ENCODE data around the gene ITSN2.
"Not testable (repeated sequence)": the region's sequence is repeated elsewhere in the genome, so short reads cannot be mapped to it uniquely, and the experiment has no call there.

Gene ITSN2

GRCh38 chr2:24360050-24360962, at the start of gene ITSN2:
ITSN2 (minus strand) TSS chr2:24360536; CDS start chr2:24328082, 32,454 bp downstream.
- TF ChIP-seq, protein P1, sequence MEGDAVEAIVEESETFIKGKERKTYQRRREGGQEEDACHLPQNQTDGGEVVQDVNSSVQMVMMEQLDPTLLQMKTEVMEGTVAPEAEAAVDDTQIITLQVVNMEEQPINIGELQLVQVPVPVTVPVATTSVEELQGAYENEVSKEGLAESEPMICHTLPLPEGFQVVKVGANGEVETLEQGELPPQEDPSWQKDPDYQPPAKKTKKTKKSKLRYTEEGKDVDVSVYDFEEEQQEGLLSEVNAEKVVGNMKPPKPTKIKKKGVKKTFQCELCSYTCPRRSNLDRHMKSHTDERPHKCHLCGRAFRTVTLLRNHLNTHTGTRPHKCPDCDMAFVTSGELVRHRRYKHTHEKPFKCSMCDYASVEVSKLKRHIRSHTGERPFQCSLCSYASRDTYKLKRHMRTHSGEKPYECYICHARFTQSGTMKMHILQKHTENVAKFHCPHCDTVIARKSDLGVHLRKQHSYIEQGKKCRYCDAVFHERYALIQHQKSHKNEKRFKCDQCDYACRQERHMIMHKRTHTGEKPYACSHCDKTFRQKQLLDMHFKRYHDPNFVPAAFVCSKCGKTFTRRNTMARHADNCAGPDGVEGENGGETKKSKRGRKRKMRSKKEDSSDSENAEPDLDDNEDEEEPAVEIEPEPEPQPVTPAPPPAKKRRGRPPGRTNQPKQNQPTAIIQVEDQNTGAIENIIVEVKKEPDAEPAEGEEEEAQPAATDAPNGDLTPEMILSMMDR (IDR thresholded peaks at IDR 0.05; ENCODE audit: low read depth, low read length), result no peak
- peak; percentile 18 for DNase-seq (ENCODE audit: extremely low read depth, low read depth)

DNA sequence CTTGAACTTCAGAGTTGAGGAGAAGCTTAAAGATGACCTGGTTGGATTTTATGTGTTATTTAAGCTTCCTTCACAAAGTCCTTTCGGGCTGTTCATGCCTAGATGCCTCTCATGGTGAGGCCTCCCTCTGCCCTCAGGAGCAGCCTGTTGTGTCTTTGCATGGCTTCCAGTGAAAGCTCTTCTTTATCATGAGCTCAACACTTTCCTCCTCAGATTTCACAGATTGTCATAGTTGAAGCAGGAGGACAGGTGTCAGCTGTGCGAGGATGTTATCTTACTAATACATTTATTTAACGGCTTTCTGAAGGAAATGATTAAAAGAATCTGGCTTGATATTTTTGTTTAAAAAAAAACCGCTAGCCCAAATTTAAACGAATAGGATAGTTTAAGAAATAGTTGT, 48.8 kb upstream of the ITSN2 start:
- TF ChIP-seq, protein P1 (IDR thresholded peaks at IDR 0.05; ENCODE audit: low read depth, low read length), result no peak
- DNase-seq (ENCODE audit: extremely low read depth, low read depth), result no peak

DNA sequence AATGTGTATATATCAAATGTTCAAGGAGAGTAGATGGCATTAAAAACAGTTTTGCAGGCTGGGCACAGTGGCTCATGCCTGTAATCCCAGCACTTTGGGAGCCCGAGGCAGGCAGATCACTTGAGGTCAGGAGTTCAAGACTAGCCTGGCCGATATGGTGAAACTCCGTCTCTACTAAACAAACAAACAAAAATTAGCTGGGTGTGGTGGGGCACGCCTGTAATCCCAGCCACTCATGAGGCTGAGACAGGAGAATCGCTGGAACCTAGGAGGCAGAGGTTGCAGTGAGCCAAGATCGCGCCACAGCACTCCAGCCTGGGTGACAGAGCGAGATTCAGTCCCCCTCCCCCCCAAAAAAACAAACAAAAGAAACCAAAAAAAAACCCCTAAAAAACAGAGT, 48.4 kb upstream of the ITSN2 start:
- not testable (repeated sequence) for DNase-seq (ENCODE audit: extremely low read depth, low read depth)

- DNase-seq (ENCODE audit: extremely low read depth, low read depth), result no peak
- TF ChIP-seq, protein P1 (IDR thresholded peaks at IDR 0.05; ENCODE audit: low read depth, low read length), result no peak
These were observed 44.2 kb upstream of the ITSN2 start for GRCh38 chr2:24404491-24404921.

DNA sequence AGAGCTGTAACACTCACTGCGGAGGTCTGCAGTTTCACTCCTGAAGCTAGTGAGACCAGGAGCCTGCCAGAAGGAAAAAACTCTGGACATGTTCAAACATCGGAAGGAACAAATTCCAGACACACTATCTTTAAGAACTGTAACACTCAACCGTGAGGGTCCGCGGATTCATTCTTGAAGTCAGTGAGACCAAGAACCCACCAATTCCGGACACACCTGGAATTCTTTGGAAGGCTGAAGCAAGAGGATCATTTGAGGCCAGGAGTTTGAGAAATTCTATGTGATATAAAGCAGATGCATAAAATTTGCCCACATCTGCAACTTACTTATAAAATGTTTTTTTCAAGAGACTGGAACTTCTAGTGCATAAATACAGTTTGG, 43.5 kb upstream of the ITSN2 start:
- no peak for DNase-seq (ENCODE audit: extremely low read depth, low read depth)
- TF ChIP-seq, protein P1 (IDR thresholded peaks at IDR 0.05; ENCODE audit: low read depth, low read length), result no peak

DNA sequence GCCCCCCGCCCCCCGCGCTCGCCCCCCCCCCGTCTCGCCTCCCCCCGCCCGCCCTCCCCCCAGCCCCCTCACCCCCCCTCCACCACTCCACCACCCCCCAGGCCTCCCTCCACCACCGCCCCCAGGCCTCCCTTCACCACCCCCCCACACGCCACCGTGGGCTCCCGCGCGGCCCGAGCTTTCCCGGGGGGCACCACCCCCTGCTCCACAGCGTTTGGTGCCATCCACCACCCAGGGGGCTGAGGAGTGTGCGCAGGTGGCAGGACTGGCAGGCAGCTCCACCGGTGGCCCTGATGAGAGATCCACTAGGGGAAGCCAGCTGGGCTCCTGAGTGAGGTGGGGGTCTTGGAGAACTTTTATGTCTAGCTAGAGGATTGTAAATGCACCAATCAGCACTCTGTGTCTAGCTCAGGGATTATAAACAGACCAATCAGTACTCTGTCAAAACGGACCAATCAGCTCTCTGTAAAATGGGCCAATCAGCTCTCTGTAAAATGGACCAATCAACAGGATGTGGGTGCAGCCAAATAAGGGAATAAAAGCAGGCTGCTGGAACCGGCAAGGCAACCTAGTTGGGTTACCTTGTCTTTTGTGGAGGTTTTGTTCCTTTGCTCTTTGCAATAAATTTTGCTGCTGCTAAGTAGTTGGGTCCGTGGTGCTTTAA, 43.0 kb upstream of the ITSN2 start:
- DNase-seq (ENCODE audit: extremely low read depth, low read depth), result no peak
- TF ChIP-seq, protein P1 (IDR thresholded peaks at IDR 0.05; ENCODE audit: low read depth, low read length), result no peak

- no peak for DNase-seq (ENCODE audit: extremely low read depth, low read depth)
- TF ChIP-seq, protein P1 (IDR thresholded peaks at IDR 0.05; ENCODE audit: low read depth, low read length), result no peak; the same call in none of the 2 replicates
These were observed 42.1 kb upstream of the ITSN2 start for GRCh38 chr2:24402242-24403097.

All from AG09319 (cell line).